BJ (cell line): ENCODE measurements around the gene ADAMTS10. TPM values are rescaled to one million over a fixed set of nuclear protein-coding genes. Genes with fewer than 3 reads are reported as not detected.
"Not testable (repeated sequence)": the region's sequence is repeated elsewhere in the genome, so short reads cannot be mapped to it uniquely, and the experiment has no call there.

Experiments used
- CTCF ChIA-PET: fragments of 350-600 bp; formaldehyde crosslinking; extraction: SDS; loops from one replicate; lab custom pipeline; 2021; ENCODE audit warnings: antibody characterized with exemption, inconsistent platforms; lab: Yijun Ruan, JAX
- POLR2A ChIA-PET: fragments of 300-600 bp; sonication (Branson Sonifier 250); formaldehyde crosslinking; extraction: SDS; loops from one replicate; lab custom pipeline; 2021; ENCODE audit warnings: antibody characterized with exemption; lab: Charles Lee
- DNase-seq: peaks from one replicate; pipeline ENCODE4 v3.0.0-alpha.2; 2011; ENCODE audit warnings: low read depth
- H3K27me3 ChIP-seq: 2 replicates; pipeline ENCODE4 v1.6.0; 2011; ENCODE audit warnings: low read length; ENCODE audit not compliant: control insufficient read depth, insufficient read depth
- H3K36me3 ChIP-seq: 2 replicates; pipeline ENCODE4 v1.5.1; 2011; ENCODE audit warnings: low read length; ENCODE audit not compliant: control insufficient read depth, insufficient read depth
- H3K4me3 ChIP-seq: 2 replicates; pipeline ENCODE4 v1.5.1; 2011; ENCODE audit warnings: low read depth, mild to moderate bottlenecking, control low read depth, low read length
- CTCF ChIP-seq: IDR thresholded peaks from 2 replicates; pipeline ENCODE4 v1.5.1; 2011; ENCODE audit warnings: low read depth, mild to moderate bottlenecking, control low read depth, inconsistent platforms, low read length, moderate library complexity; ENCODE audit not compliant: insufficient read depth
- polyA plus RNA-seq: library from polyadenylated mRNA; depleted of rRNA; stranded (reverse); fragments of >200 nt; gene quantifications from 2 replicates; pipeline ENCODE4 v1.2.3, GENCODE V29; 2011

The ADAMTS10 gene
- polyA plus RNA-seq, 1 experiment: 10.4 TPM

DNA sequence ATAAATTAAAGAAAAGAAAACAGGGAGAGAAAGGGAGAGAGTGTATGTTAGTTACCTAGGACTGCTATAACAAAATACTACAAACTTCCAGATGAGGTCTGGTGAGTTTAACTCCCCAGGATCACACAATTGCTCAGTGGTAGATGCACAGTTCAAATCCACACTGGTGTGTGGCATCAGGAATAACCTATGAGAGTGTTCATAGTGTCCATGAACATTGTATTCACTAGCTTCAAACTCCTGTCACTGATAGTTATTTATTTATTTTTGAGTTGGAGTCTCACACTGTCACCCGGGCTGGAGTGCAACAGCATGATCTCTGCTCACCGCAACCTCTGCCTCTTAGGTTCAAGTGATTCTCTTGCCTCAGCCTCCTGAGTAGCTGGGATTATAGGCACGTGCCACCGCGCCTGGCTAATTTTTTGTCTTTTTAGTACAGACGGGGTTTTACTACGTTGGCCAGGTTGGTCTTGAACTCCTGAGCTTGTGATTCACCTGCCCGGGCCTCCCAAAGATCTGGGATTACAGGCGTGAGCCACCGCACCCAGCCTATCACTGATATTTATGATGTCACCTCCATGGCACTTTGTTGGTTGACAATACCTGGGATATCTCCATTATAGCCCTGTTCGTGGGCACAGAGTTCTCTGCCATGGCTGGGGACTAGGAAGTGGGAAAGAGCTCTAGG, 19.6 kb upstream of the ADAMTS10 start, which contains the start of gene NFILZ:
NFILZ (plus strand) TSS at position 638 of the 688 bp plus-strand sequence. CDS start 46,133 bp downstream, outside the sequence.
- ChIA-PET POLR2A (no interaction called here), CTCF (interaction anchor here (1.5 to 2.5 kb wide), 2 partner anchors 12 to 14 kb away, joined by 4 to 10 read pairs; no protein-coding TSS in a partner anchor)
- no peak within 1 kb of the TSS for H3K4me3 ChIP-seq
- no peak for DNase-seq
- TF ChIP-seq CTCF: no peak
- H3K27me3 ChIP-seq: no peaks in the 10 kb centered on the region
- H3K36me3 ChIP-seq: no peaks in the 10 kb centered on the region

- Histone ChIP-seq H3K36me3 (no peaks in the 10 kb centered on the region), H3K4me3 (no peak overlapping the region), H3K27me3 (no peaks in the 10 kb centered on the region)
- ChIA-PET CTCF (interaction anchor here (2.5 kb wide), 1 partner anchor 13 kb away, joined by 10 read pairs; no protein-coding TSS in a partner anchor), POLR2A (no interaction called here)
- TF ChIP-seq CTCF: no peak
- DNase-seq: no peak
Observed at GRCh38 chr19:8629184-8629583, 18.7 kb upstream of the ADAMTS10 start.

- CTCF ChIA-PET: no interaction called here
- H3K36me3 ChIP-seq: no peaks in the 10 kb centered on the region
- no peak for TF ChIP-seq CTCF
- H3K27me3 ChIP-seq: no peaks in the 10 kb centered on the region
- DNase-seq: no peak
- no peak overlapping the region for H3K4me3 ChIP-seq
- POLR2A ChIA-PET: no interaction called here
Observed at GRCh38 chr19:8626842-8627241, 16.3 kb upstream of the ADAMTS10 start.

DNA sequence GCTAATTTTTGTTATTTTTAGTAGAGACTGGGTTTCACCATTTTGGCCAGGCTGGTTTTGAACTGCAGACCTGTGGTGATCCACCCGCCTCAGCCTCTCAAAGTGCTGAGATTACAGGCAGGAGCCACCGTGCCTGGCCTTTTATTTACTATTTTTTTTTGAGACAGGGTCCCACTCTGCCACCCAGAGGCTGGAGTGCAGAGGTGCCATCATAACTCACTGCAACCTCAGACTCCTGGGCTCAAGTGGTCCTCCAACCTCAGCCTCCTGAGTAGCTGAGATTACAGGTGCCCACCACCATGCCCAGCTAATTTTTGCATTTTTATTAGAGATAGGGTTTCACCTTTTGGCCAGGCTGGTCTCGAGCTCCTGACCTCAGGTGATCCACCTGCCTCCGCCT, 12.4 kb upstream of the ADAMTS10 start:
- H3K27me3 ChIP-seq, H3K4me3 ChIP-seq, DNase-seq, H3K36me3 ChIP-seq, POLR2A ChIA-PET: not testable (repeated sequence)
- CTCF ChIA-PET: interaction anchor here (1.2 kb wide), 1 partner anchor 19 kb away, joined by 6 read pairs; no protein-coding TSS in a partner anchor
- peak; percentile 21; the same call in 1 of the 2 replicates for TF ChIP-seq CTCF

DNA sequence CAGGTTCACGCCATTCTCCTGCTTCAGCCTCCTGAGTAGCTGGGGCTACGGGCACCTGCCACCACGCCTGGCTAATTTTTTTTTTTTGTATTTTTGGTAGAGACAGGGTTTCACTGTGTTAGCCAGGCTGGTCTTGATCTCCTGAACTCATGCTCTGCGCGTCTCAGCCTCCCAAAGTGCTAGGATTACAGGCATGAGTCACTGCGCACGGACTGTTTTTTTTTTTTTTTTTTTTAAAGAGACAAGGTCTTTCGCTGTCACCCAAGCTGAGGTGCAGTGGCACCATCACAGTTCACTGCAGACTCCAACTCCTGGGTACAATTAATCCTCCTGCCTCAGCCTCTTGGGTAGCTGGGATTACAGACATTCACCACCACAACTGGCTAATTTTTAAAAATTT, 8.2 kb upstream of the ADAMTS10 start:
- TF ChIP-seq CTCF: no peak
- no peaks in the 10 kb centered on the region for H3K36me3 ChIP-seq
- DNase-seq: no peak
- POLR2A ChIA-PET: no interaction called here
- no peak overlapping the region for H3K4me3 ChIP-seq
- no peaks in the 10 kb centered on the region for H3K27me3 ChIP-seq
- CTCF ChIA-PET: interaction anchor here (3.8 kb wide), 1 partner anchor 24 kb away, joined by 26 read pairs; no protein-coding TSS in a partner anchor
